Lung (tissue), 12 donors: ENCODE measurements around the gene UQCR11. TPM values are rescaled to one million over a fixed set of nuclear protein-coding genes. Genes with fewer than 3 reads are reported as not detected.

Experiments used
- ATAC-seq: fragments of 200-7000 bp; cut with Tn5 transposase; one replicate; pipeline ENCODE4 v1.9.1; 2020; ENCODE audit warnings: moderate number of reproducible peaks; ENCODE audit not compliant: insufficient read depth, low FRiP score
- DNase-seq, 3 donors: peaks; one replicate each; pipeline ENCODE4 v3.0.0-alpha.2; 2013 to 2017
- H3K27ac ChIP-seq, 2 donors: one replicate each; pipeline ENCODE4 v1.5.1; 2013; ENCODE audit warnings: mild to moderate bottlenecking in 2 of 2, moderate library complexity in 2 of 2, control low read depth in 1 of 2, inconsistent platforms in 1 of 2, low read depth in 1 of 2, low read length in 1 of 2
- H3K27me3 ChIP-seq, 3 donors: one replicate each; pipeline ENCODE4 v1.5.1; 2013; ENCODE audit warnings: low read length in 2 of 3; ENCODE audit not compliant: control insufficient read depth in 3 of 3, insufficient read depth in 3 of 3
- H3K36me3 ChIP-seq, 4 donors: one replicate each; pipeline ENCODE4 v1.5.1; 2013; ENCODE audit warnings: low read length in 4 of 4, mild to moderate bottlenecking in 1 of 4, moderate library complexity in 1 of 4; ENCODE audit not compliant: control insufficient read depth in 4 of 4, insufficient read depth in 4 of 4
- H3K4me1 ChIP-seq, 5 donors: one replicate each; pipeline ENCODE4 v1.5.1; 2013; ENCODE audit warnings: low read length in 5 of 5, mild to moderate bottlenecking in 2 of 5, moderate library complexity in 1 of 5; ENCODE audit not compliant: control insufficient read depth in 5 of 5, insufficient read depth in 5 of 5
- H3K4me3 ChIP-seq: one replicate; pipeline ENCODE4 v1.5.1; 2013; ENCODE audit warnings: mild to moderate bottlenecking, control low read depth, moderate library complexity
- H3K9ac ChIP-seq, 2 donors: one replicate each; pipeline ENCODE4 v1.5.1; 2013; ENCODE audit warnings: low read length in 2 of 2, control low read depth in 1 of 2; ENCODE audit not compliant: insufficient read depth in 1 of 2
- H3K9me3 ChIP-seq, 4 donors: one replicate each; pipeline ENCODE4 v1.5.1; 2013; ENCODE audit warnings: low read length in 3 of 4, mild to moderate bottlenecking in 1 of 4, moderate library complexity in 1 of 4; ENCODE audit not compliant: control insufficient read depth in 4 of 4, insufficient read depth in 3 of 4
- CTCF ChIP-seq: IDR thresholded peaks from 2 replicates; pipeline ENCODE4 v1.5.1; 2012; ENCODE audit warnings: mild to moderate bottlenecking; ENCODE audit errors: control extremely low read depth, extremely low read depth
- WGBS, 2 donors: extraction: QIAGEN DNeasy Blood & Tissue Kit; methylation state at CpG; one replicate each; pipeline ENCODE4 v1.1.7; 2013; 5-methylcytosine and 5-hydroxymethylcytosine counted together
- polyA plus RNA-seq, 2 donors: library from polyadenylated mRNA; stranded (reverse); fragments of 200-250 nt; gene quantifications; one replicate each; pipeline ENCODE4 v1.2.1, GENCODE V29; 2013
- total RNA-seq, 2 donors: library from RNA; depleted of rRNA in 1 of 2; stranded (reverse); fragments of >200 nt in 1 of 2; gene quantifications; one replicate each; pipeline ENCODE4 v1.2.1, GENCODE V29; 2014 to 2021
- donor health status: control.
- donor health status: control.
- donor health status: Bipolar disorder and iron deficiency.
- donor health status: healthy.
- donor health status: DM: yes; HTN: yes; CAD: no.

UQCR11 gene
- total and polyA plus RNA-seq, 4 donors = 35.4 to 225 (median 127) TPM

- peaks cover 0 to 44% (median 5%) of the 10 kb centered on the region in 4 donors for H3K36me3 ChIP-seq
- H3K9ac ChIP-seq = no peak overlapping the region
- no peak for ATAC-seq
- 91 to 94% methylated on average over 18 to 20 of the region's 20 CpGs for WGBS, 2 donors
- H3K4me1 ChIP-seq = no peaks in the 10 kb centered on the region
- H3K4me3 ChIP-seq = no peak overlapping the region
- DNase-seq = no peak
- no peak overlapping the region for H3K27ac ChIP-seq
- no peak for TF ChIP-seq CTCF
- H3K9me3 ChIP-seq = no peaks in the 10 kb centered on the region
- no peaks in the 10 kb centered on the region for H3K27me3 ChIP-seq
Observed at GRCh38 chr19:1630012-1630411, 24.8 kb upstream of the UQCR11 start.

GRCh38 chr19:1629256-1629808, 24.1 kb upstream of the UQCR11 start:
- peaks cover 0 to 42% (median 0%) of the 10 kb centered on the region in 4 donors for H3K36me3 ChIP-seq
- 96 to 98% methylated on average over 24 of the region's 24 CpGs for WGBS, 2 donors
- no peak for ATAC-seq

GRCh38 chr19:1627194-1627593, 21.9 kb upstream of the UQCR11 start:
- no peak for TF ChIP-seq CTCF
- 95 to 97% methylated on average over 17 of the region's 17 CpGs for WGBS, 2 donors
- Histone ChIP-seq H3K9ac (no peak overlapping the region), H3K36me3 (peaks cover 0 to 36% (median 7%) of the 10 kb centered on the region in 4 donors), H3K27me3 (no peaks in the 10 kb centered on the region), H3K4me1 (no peaks in the 10 kb centered on the region), H3K4me3 (no peak overlapping the region), H3K27ac (no peak overlapping the region), H3K9me3 (no peaks in the 10 kb centered on the region)
- DNase-seq (no peak), ATAC-seq (no peak)

More at GRCh38 chr19:1629256-1629808, 24.1 kb upstream of the UQCR11 start:
- no peak for TF ChIP-seq CTCF
- Histone ChIP-seq H3K9ac (no peak overlapping the region), H3K9me3 (no peaks in the 10 kb centered on the region), H3K4me1 (no peaks in the 10 kb centered on the region), H3K27ac (no peak overlapping the region), H3K4me3 (no peak overlapping the region), H3K27me3 (no peaks in the 10 kb centered on the region)
- DNase-seq = no peak

DNA sequence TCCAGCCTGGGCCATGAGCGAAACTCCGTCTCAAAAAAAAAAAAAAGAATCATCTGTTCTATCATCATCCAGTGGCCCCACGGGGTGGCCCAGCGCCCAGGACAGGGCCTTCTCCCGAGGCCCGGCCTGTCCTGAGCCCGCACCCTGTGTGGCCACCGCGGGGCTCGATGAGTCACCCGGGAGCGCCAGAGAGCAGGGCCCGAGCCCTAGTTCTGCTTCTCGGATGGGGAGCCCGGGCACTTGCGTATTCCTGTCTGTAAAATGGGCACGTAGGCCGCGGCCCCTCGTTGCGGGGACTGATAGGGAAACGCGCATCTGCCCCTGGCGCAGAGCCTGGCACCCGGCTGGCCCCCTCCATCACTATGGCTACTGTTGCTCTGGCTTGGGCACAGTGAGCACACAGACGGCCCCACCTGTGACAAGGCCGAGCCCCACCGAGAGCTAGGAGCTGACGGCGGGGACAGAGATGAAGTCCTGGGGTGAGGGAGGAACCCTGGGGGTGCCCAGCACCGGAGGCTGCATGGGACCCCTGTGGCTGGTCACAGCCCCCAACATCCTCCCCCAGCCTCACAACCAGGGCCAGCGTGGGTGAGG, 21.3 kb upstream of the UQCR11 start:
- peaks cover 0 to 36% (median 7%) of the 10 kb centered on the region in 4 donors for H3K36me3 ChIP-seq
- WGBS, 2 donors = 93% methylated on average over 32 of the region's 32 CpGs

More for the DNA sequence above, 21.3 kb upstream of the UQCR11 start:
- Histone ChIP-seq H3K4me3 (no peak overlapping the region), H3K27me3 (no peaks in the 10 kb centered on the region), H3K9me3 (no peaks in the 10 kb centered on the region), H3K27ac (no peak overlapping the region), H3K9ac (no peak overlapping the region), H3K4me1 (no peaks in the 10 kb centered on the region)
- no peak for TF ChIP-seq CTCF
- no peak for DNase-seq
- ATAC-seq = no peak
